ENCODE data around the gene TAPT1. TPM values are rescaled to one million over a fixed set of nuclear protein-coding genes. Genes with fewer than 3 reads are reported as not detected.

The TAPT1 gene
- total and polyA plus RNA-seq, 9 of the 15 experiments (the other 6 are each of a cell fraction or from before 2014, with no cell fraction given) = 1.6 to 36.7 (median 20.7) TPM

- BruUV-seq (replicated peaks) = no TSS peak
- Histone ChIP-seq H2AFZ (ENCODE audit: low read depth, low read length) (no peak overlapping the region), H3K4me1 (replicated peaks in 1 of 2; ENCODE audit: control insufficient read depth in 2 of 2, insufficient read depth in 2 of 2, low read length in 2 of 2) (no peaks in the 10 kb centered on the region), H3K27ac (ENCODE audit: extremely low read depth, low read depth, low read length) (no peak overlapping the region), H3K79me2 (ENCODE audit: control insufficient read depth, insufficient read depth, low read length) (peaks cover 18% of the 10 kb centered on the region; the same call in 1 of the 3 replicates), H3K4me2 (ENCODE audit: insufficient read depth, low read length) (no peak overlapping the region), H3K27me3 (ENCODE audit: control insufficient read depth in 2 of 2, insufficient read depth in 2 of 2, low read length in 2 of 2) (no peaks in the 10 kb centered on the region), H3K4me3 (no peak overlapping the region), H3K36me3 (ENCODE audit: control insufficient read depth, insufficient read depth, low read length) (peaks cover 54% of the 10 kb centered on the region), H3K9me1 (ENCODE audit: control insufficient read depth, insufficient read depth, low read length) (no peaks in the 10 kb centered on the region), H3K9me3 (replicated peaks; ENCODE audit: control insufficient read depth, insufficient read depth, low read depth, low read length) (no peaks in the 10 kb centered on the region), H4K20me1 (replicated peaks; ENCODE audit: control insufficient read depth, insufficient read depth, low read length) (0 out of 2 replicates have a peak, but pooled peaks cover 4% of the 10 kb centered on the region), H3K9ac (ENCODE audit: insufficient read depth in 1 of 2, low read depth in 2 of 2, low read length in 2 of 2) (no peak overlapping the region)
- intact Hi-C loops (cut with micrococcal nuclease) = no loop called here
- ATAC-seq (peak; percentile 85), FAIRE-seq (peak; percentile 51), DNase-seq (ENCODE audit: extremely low read depth in 1 of 4, low spot score in 3 of 4) (peak; percentile 25 to 41 (median 26))
- 80% methylated on average over 7 of the region's 7 CpGs for WGBS (ENCODE audit: insufficient coverage, low coverage, missing lambda C conversion rate)
- in situ Hi-C loops (cut with MboI) = no loop called here
- POLR2A ChIA-PET = interaction anchor here (0.6 to 1.3 kb wide), 4 partner anchors 8 to 20 kb away, joined by 3 to 5 read pairs (median 4); no protein-coding TSS in a partner anchor
- CTCF ChIA-PET (ENCODE audit: low intra/inter-chr PET ratio) = no interaction called here
- TF ChIP-seq CEBPB (tag; IDR thresholded peaks at IDR 0.05) (peak; percentile 80), HLTF (IDR thresholded peaks at IDR 0.05) (no peak), SMARCC2 (IDR thresholded peaks at IDR 0.05; ENCODE audit: low read depth) (no peak), DIDO1 (tag; IDR thresholded peaks at IDR 0.05; ENCODE audit: low read depth) (no peak), XRCC3 (IDR thresholded peaks at IDR 0.05) (no peak), CEBPG (CRISPR knock-in tag; IDR thresholded peaks at IDR 0.05) (no peak), CEBPG (tag; conservative IDR thresholded peaks at IDR 0.05 in 1 of 2, IDR thresholded peaks at IDR 0.05 in 1 of 2) (peak in 1 of 2 experiments; percentile 75; a peak in 2 of 4 replicates), ZNF124 (CRISPR knock-in tag; IDR thresholded peaks at IDR 0.05) (no peak), CBX3 (IDR thresholded peaks at IDR 0.05; ENCODE audit: borderline replicate concordance in 1 of 2, low read length in 2 of 2) (no peak), CHAMP1 (IDR thresholded peaks at IDR 0.05) (no peak), PURB (CRISPR knock-in tag; IDR thresholded peaks at IDR 0.05; ENCODE audit: low read depth) (no peak), POLR2A (conservative IDR thresholded peaks at IDR 0.05) (no peak), MLLT1 (IDR thresholded peaks at IDR 0.05) (no peak), ID3 (CRISPR knock-in tag; IDR thresholded peaks at IDR 0.05) (no peak), ID3 (tag; IDR thresholded peaks at IDR 0.05) (no peak), CTCF (IDR thresholded peaks at IDR 0.05 in 2 of 3, conservative IDR thresholded peaks at IDR 0.05 in 1 of 3; ENCODE audit: insufficient read depth in 2 of 3, low read depth in 1 of 3, low read length in 3 of 3) (peak; percentile 33 to 61 (median 54); a peak in 4 of 6 replicates)
Measured at GRCh38 chr4:16205298-16206164, 20.7 kb downstream of the TAPT1 start.

Data from K562 (cell line).